GM11168 (cell line): Measurements from ENCODE around the gene SYNJ2.

Source experiments
- in situ Hi-C: fragments of 300-500 bp; cut with MboI; formaldehyde crosslinking; loops from one replicate; pipeline ENCODE4 v1.12.0; 2022; ENCODE audit warnings: low sequenced_read_pairs; ENCODE audit not compliant: unreplicated experiment

Gene SYNJ2

GRCh38 chr6:158023597-158023939 is 41.9 kb downstream of the SYNJ2 start:
- in situ Hi-C loops: no loop called here

- in situ Hi-C loops: no loop called here
These were observed 43.1 kb downstream of the SYNJ2 start for GRCh38 chr6:158024566-158025297.

DNA sequence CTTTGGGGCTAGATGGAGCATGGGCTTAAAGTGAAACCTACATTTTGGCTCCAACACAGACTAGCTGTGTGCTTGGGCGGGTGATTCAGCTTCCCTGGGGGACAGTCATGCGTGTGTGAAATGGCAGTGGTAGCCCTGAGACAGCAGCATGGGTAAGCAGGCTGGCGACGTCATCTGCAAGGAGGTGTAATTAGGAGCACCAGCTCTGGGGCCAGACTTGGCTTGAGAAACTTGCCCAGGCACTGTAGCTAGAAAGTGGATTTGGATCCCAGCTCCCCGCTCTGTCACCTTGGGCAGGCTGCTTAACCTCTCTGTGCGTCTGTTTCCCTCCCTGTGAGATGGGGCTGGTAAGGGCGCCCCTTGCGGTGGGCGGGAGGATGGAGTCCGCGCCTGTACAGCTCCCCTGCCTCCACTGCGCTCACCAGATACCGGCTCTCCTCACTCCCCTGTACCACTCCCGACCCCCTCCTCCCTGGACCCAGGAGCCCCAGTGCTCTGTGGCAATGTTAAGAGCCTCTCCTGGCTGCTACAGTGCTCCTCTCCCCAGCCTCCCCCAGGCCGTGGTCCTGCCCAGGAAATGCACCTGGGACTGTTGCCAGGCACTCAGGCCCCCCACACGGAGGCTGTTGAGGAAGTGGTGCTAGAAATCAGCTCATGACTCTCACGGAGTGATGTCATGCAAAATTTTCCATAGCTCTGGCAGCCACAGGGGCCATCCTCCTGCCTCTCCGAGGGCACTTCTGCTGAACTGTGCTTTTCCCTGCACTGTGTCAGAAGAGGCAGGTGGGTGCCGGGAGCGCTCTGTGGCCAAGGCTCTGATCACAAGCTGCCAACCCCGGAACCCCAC is 44.6 kb downstream of the SYNJ2 start:
- in situ Hi-C loops: no loop called here

DNA sequence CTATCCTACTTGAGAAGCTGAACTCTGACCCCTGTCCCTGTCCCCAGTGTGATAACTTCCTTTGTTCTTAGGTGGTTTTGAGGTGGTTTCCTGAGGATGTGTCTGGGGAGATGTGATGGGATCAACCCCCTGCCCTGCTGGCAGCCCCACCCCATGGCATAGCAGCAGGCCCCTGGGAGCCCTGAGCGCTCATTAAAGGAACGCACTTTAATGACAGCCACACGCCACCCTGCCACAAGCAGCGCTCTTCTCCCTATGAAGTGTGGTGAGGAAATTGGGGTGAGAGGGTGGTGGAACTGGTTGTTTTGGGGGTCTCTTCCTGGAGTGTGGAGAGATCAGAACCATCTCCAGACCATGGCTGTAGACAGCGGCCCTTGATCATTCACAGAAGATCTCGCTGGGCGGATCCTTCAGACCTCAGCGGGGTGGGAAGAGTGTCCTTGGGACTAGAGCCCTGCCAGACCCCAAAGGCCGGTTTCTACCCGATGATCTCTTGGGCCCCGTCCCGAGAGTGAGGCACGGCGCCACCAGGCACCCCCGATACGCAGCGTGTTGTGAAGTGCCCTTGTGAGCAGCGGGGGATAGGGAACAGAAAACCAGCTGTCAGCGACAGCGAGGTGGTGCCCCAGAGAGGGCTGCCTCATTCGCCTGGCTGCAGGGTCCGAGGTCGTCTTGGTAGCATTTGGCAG is 45.4 kb downstream of the SYNJ2 start:
- in situ Hi-C loops: no loop called here

DNA sequence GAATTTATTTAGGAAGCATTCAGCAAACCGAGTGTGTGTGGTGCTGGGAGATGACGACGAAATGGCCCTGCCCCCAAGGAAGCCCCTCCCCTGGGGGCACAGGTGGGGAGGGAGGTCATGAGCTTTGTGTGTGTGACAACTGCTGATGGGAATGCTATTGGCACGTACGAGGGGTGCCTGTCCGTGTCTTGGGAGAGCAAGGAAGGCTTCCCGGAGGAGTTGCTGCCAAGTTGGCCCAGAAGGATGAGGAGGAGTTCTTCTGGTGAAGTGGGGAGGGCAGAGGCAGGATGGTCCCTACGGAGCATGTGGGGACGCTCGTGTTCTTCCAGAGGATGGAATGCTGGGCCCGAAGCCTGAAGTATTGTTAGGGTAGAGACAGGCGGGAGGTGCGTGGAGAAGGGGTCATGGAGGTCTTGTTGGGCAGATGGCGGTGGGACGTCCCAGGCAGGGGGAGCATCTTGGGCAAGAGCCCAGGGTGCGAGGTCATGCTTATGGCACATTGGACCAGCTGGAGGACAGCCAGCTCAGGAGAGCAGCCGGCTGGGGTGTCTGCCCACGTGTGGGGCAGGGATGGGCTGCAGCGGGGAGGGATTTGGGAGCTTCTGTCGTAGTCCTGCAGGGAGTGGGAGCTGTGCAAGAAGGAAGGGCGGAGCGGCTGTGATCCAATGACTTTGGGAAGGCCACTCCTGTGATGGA is 46.1 kb downstream of the SYNJ2 start:
- in situ Hi-C loops: no loop called here

DNA sequence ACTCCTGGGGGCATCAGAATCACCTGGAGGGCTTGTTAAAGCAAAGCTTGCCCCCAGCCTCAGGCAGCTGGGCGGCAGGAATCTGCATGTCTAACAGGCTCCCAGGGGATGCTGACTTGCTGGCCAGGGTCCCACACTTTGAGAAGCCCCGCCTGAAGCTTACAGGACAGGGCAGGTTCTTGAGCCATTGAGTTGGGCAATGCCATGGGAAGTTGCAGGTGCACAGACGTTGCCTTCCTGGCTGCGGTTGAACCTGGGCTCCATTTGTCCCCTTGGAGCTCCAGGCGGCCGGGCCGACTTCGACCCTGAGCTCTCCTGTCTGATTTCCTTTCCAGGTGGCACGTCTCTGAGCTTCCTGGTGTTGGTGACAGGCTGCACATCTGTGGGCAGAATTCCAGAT is 46.8 kb downstream of the SYNJ2 start:
- in situ Hi-C loops: no loop called here

DNA sequence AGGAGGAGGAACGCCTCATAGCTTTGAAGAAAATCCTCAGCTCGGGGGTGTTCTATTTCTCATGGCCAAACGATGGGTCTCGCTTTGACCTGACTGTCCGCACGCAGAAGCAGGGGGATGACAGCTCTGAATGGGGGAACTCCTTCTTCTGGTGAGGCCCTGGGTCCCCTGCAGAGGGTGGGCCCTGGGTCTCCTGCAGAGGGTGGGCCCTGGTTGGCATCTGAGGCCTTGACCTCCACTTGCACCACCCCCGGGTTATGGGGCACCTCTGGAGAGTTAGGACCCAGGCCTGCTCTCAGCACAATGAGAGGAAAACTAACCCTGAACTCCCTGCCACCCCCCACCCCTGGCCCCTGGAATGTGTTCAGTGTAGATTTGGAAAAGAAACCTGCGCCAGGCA is 47.2 kb downstream of the SYNJ2 start:
- in situ Hi-C loops: no loop called here

DNA sequence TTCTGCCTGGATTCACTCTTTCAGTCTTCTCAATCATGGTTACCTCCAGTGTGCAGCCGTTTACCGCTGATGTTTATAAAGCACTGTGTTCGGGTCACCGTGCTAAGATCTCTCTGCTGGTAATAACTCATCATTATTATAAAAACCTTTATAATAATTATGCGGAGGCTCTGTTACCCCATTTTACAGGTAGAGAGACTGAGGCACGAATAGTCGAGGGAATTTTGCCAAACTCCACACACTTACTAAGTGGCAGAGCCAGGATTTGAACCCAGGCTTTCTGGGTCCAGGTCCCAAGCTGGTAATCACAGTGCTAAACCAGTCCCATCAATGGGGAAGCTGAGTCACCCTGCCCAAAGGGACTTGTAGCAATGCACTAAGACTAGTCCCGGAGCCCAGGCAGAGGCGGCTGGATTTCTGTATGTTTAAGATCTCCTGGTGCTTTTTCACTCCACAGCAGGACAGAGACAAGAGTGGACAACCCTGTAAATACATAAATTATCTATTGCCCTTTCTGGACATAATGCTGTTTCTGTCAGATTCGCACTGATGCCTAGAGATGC is 48.1 kb downstream of the SYNJ2 start:
- in situ Hi-C loops: no loop called here

GRCh38 chr6:158030380-158031300 is 49.0 kb downstream of the SYNJ2 start:
- in situ Hi-C loops: no loop called here

DNA sequence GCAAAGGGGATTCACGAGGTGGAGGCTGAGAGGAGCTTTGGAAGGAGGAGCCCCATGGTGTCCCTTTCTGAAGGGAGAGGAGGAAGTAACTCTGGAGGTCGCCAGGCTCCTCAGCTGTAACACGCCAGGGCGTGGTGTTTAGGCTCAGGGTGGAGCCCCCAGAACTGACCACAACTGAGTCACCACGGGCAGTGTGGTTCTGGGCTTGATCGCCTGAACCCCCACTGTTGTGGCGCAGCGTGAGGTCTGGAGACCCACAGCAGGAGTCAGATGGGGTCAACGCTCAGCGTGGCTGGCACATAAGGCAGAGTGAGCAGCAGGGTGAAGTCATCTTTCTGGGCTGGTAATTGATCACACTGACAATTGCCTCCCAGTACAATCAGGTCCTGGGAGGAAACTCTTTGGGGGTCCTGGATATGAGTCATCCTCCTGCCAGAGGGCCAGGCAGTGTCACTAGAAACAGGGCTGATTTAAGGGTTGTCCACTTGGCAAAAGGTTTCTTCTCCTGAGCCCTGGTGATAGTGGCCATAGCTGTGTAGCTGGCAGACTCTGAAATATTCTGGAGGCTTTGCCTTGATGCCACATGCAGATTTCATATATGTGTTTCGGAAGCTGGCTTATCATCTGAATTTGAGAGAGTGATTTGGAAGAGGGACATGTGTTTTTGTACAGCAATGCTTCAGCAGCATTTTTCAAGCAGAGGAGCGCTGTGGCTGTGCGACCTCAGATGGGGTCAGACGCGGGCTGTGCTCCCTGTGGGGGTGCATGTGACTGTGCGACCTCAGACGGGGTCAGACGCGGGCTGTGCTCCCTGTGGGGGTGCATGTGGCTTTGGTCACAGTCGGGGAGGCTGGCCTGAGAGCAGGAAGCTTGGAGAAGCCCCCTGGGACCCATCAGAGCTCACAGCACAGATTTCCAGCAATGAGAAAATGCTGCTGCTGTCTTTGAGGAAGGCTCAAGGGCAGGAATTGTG is 50.0 kb downstream of the SYNJ2 start:
- in situ Hi-C loops: no loop called here

GRCh38 chr6:158032354-158032733 is 50.7 kb downstream of the SYNJ2 start:
- in situ Hi-C loops: no loop called here

DNA sequence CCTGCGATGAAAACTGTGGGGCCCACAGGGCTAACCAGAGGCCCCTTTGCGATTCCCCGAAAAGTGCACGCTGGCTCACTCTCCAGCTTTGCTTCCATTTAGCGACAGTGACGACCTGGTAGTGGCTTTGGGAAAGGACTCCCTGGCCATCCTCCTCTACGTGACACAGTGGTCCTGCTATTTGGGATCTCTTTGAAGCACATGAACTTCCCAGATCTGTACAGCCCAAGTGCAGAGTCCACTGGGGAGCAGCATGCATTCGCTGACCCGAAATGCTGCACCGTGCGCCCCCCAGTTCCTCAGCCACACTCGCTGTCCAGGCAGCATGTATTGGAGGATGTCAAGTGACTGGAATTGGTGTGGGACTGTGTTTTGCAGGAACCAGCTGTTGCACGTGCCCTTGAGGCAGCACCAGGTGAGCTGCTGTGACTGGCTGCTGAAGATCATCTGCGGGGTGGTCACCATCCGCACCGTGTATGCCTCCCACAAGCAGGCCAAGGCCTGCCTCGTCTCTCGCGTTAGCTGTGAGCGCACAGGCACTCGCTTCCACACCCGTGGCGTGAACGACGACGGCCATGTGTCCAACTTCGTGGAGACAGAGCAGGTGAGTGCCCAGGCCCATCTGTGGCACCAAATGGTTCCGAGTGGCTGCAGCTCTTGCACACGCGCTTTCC is 51.6 kb downstream of the SYNJ2 start:
- in situ Hi-C loops: no loop called here

GRCh38 chr6:158033751-158034702 is 52.4 kb downstream of the SYNJ2 start:
- in situ Hi-C loops: no loop called here

- in situ Hi-C loops: no loop called here
These were observed 54.6 kb downstream of the SYNJ2 start for GRCh38 chr6:158036261-158036660.

DNA sequence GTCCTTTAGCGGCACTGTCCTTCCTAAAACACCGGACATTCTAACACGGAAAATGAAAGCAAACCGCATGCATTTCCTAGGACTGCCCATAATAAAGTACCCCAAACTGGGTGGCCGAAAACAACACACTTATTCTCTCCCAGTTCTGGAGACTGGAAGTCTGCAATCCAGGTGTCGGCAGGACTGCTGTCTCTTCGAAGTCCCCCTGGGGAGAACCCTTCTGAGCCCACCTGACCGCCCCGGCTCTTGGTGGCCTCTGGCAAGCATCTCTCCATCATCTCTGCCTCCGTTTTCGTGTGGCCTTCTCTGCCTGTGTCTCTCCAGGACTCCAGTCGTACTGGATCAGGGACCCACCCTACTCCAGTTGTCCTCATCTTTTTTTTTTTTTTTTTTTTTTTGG is 55.4 kb downstream of the SYNJ2 start:
- in situ Hi-C loops: no loop called here

- in situ Hi-C loops: no loop called here
These were observed 56.1 kb downstream of the SYNJ2 start for GRCh38 chr6:158037771-158038170.
